Erythroblast (primary cell): ENCODE results near the gene SH3RF1.

ENCODE experiments used
- GATA1 ChIP-seq: IDR thresholded peaks from 2 replicates; pipeline ENCODE4 v1.6.1; 2011; ENCODE audit warnings: low read depth, mild to moderate bottlenecking, control low read depth, low read length, moderate library complexity
- POLR2A ChIP-seq: IDR thresholded peaks from 2 replicates; pipeline ENCODE4 v1.6.1; 2011; ENCODE audit warnings: mild to moderate bottlenecking, low read length

DNA sequence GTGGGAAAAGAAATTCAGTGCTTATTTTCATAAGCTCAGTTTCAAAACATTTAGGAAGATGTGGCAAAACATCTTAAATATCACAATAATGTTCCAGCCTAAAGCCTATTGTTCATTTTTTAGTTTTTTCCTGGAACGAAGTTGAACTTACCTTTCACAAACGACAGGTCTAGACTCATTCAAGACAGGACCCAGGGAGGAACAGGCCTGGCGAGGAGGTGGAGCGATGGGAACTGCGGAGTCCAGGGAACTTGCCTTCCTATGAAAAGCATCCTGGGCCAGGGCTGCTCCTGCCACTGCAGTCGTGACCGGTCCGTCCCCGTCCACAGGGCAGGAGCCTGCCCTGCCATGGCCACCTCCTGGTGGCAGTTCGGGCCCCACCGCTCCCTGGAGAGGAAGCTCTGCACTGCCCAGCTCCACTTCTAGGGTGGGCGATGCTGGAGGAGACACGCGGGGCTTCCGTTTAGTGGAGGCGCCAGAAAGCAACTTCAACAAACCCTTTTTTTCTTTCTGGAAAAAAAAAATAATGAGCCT is 164.0 kb downstream of the SH3RF1 start:
- TF ChIP-seq POLR2A: no peak
- TF ChIP-seq GATA1: no peak
